ENCODE results near the gene RPS27A.
"Not testable (repeated sequence)": the region's sequence is repeated elsewhere in the genome, so short reads cannot be mapped to it uniquely, and the experiment has no call there.

Gene RPS27A

DNA sequence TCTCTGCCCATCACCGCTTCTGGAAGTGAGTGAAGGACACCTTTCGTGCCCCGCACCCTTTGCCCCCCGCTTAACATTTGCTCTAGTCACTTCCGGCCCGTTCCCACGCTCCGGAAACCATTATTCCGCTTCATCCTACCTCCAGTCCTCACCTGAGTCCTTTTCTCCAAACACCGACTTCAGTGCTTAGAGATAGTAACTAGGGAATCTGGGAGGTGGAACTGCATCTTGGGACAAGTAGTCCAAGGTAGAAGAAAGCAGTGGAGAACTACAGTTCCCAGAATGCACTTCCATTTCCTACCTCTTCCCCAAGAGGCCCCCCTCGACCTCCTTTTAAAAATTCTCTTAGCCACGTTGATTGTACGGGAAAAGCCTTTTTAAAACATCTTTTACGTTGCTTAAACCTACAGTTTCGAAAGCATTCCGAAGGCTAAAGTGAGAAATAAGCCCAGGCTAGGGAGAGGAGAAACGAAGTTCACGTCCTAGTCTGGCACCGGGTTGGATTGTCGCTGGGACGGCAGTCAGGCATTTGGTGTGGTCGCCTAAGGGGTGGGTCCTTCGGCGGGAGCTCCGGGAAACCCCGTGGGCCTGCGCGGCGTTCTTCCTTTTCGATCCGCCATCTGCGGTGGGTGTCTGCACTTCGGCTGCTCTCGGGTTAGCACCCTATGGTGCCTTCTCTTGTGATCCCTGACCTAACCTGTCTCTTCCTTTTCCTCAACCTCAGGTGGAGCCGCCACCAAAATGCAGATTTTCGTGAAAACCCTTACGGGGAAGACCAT, at the start of gene RPS27A, which contains the start of gene CLHC1:
Gene RPS27A, plus strand, starts transcription at position 605 of the 779 bp plus-strand sequence. Its CDS starts 137 bp downstream, at position 742.
Gene CLHC1, minus strand, starts transcription at position 210 of the 779 bp plus-strand sequence. CDS start 9,882 bp downstream, outside the sequence.
- peak within 1 kb of the TSS; percentile 100 for H3K4me3 Mint-ChIP-seq
- no peaks in the 10 kb centered on the region for H3K27me3 Mint-ChIP-seq (ENCODE audit: low read depth)
- H3K4me1 Mint-ChIP-seq (ENCODE audit: low read depth): peaks cover 48% of the 10 kb centered on the region
- H3K27ac Mint-ChIP-seq: peak within 1 kb of the TSS; percentile 95
- H3K9me3 Mint-ChIP-seq: no peaks in the 10 kb centered on the region
- peaks cover 63% of the 10 kb centered on the region for H3K36me3 Mint-ChIP-seq (ENCODE audit: low read depth)

DNA sequence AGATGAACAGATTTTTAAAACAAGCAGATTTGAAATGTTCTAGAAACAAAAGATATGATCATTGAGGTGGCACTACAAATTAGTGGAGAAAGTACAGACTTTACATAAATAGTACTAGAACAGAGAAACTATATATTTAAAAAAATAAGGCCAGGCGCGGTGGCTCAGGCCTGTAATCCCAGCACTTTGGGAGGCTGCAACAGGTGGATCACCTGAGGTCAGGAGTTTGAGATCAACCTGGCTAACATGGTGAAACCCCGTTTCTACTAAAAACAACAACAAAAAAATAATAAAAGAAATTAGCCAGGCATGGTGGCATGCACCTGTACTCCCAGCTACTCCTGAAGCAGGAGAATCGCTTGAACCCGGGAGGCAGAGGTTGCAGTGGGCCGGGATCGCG, 45.7 kb upstream of the RPS27A start:
- not testable (repeated sequence) for H3K36me3 Mint-ChIP-seq (ENCODE audit: low read depth); H3K27me3 Mint-ChIP-seq (ENCODE audit: low read depth); H3K9me3 Mint-ChIP-seq; H3K4me1 Mint-ChIP-seq (ENCODE audit: low read depth); H3K4me3 Mint-ChIP-seq; H3K27ac Mint-ChIP-seq

DNA sequence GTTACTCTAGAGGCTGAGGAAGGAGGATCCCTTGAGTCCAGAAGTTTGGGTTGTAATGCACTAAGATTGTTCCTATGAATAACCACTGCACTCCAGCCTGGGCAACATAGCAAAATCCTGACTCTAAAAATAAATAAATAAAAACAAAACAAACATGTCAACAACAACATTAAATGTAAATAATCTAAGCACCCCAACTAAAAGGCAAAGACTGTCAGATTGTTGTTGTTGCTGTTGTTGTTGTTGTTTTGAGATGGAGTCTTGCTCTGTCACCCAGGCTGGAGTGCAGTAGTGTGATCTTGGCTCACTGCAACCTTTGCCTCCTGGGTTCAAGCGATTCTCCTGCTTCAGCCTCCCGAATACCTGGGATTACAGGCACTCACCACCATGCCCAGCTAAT, 40.6 kb upstream of the RPS27A start:
- H3K27me3 Mint-ChIP-seq (ENCODE audit: low read depth); H3K4me1 Mint-ChIP-seq (ENCODE audit: low read depth); H3K27ac Mint-ChIP-seq; H3K4me3 Mint-ChIP-seq; H3K9me3 Mint-ChIP-seq: not testable (repeated sequence)
- H3K36me3 Mint-ChIP-seq (ENCODE audit: low read depth): peaks cover 13% of the 10 kb centered on the region

DNA sequence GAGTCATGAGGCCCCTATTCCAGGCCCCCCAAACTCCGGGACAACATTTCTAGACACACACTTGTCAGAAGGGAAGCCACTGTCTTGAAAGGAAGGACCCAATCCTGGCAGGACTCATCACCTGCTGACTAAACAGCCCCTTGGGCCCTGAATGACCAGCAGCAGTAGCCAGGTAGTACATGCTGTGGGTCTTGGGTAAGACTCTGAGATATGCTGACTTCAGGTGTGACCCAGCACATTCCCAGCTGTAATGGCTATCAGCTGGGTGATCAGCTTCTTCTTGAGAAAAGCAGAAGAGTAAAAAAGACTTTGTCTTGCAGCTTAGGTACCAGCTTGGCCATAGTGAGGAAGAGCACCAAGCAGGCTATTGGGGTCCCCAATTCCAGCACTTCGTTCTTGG, 36.0 kb upstream of the RPS27A start:
- Mint-ChIP-seq H3K4me1 (ENCODE audit: low read depth) (no peaks in the 10 kb centered on the region), H3K4me3 (no peak overlapping the region), H3K9me3 (peaks cover 20% of the 10 kb centered on the region), H3K36me3 (ENCODE audit: low read depth) (peaks cover 33% of the 10 kb centered on the region), H3K27me3 (ENCODE audit: low read depth) (no peaks in the 10 kb centered on the region), H3K27ac (no peak overlapping the region)

DNA sequence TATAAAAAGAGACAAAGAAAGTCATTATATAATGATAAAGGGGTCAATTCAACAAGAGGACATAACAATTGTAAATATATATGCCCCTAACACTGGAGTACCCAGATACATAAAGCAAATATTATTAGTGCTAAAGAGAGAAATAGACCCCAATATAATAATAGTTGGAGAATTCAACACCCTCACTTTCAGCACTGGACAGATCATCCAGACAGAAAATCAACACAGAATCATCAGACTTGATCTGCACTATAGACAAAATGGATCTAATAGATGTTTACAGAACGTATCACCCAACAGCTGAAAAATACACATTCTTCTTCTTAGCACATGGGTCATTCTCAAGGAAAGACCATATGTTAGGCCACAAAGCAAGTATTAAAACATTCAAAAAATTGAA, 32.1 kb upstream of the RPS27A start:
- H3K9me3 Mint-ChIP-seq: peaks cover 31% of the 10 kb centered on the region
- no peak overlapping the region for H3K27ac Mint-ChIP-seq
- peaks cover 47% of the 10 kb centered on the region for H3K36me3 Mint-ChIP-seq (ENCODE audit: low read depth)
- no peak overlapping the region for H3K4me3 Mint-ChIP-seq
- no peaks in the 10 kb centered on the region for H3K4me1 Mint-ChIP-seq (ENCODE audit: low read depth)
- H3K27me3 Mint-ChIP-seq (ENCODE audit: low read depth): no peaks in the 10 kb centered on the region

DNA sequence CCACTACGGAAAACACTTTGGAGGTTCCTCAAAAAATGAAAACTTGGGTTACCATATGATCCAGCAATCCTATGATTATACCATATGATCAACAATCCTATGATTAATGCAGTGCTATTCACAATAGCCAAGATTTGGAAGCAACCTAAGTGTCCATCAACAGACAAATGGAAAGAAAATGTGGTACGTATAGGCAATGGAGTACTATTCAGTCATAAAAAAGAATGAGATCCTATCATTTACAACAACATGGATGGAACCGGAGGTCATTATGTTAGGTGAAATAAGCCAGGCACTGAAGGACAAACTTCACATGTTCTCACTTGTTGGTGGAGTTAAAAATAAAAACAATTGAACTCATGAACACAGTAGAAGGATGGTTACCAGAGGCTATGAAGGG, 28.0 kb upstream of the RPS27A start:
- Mint-ChIP-seq H3K4me3 (no peak overlapping the region), H3K4me1 (ENCODE audit: low read depth) (no peaks in the 10 kb centered on the region), H3K9me3 (peaks cover 29% of the 10 kb centered on the region), H3K27me3 (ENCODE audit: low read depth) (no peaks in the 10 kb centered on the region), H3K36me3 (ENCODE audit: low read depth) (peaks cover 30% of the 10 kb centered on the region), H3K27ac (no peak overlapping the region)

DNA sequence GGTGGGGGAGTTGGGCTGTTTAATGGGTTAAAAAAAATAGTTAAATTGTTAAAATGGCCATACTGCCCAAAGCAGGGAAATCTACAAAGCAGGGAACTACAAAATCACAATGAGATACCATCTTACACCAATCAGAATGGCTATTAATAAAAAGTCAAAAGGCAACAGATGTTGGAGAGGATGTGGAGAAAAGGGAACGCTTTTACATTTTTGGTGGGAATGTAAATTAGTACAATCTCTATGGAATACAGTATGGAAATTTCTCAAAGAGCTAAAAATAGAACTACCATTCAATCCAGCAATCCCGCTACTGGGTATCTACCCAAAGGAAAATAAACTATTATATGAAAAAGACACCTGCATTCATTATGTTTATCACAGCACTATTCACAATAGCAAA, 27.5 kb upstream of the RPS27A start:
- Mint-ChIP-seq H3K27me3 (ENCODE audit: low read depth) (no peaks in the 10 kb centered on the region), H3K36me3 (ENCODE audit: low read depth) (peaks cover 29% of the 10 kb centered on the region), H3K9me3 (peaks cover 26% of the 10 kb centered on the region), H3K27ac (no peak overlapping the region), H3K4me1 (ENCODE audit: low read depth) (no peaks in the 10 kb centered on the region), H3K4me3 (no peak overlapping the region)

DNA sequence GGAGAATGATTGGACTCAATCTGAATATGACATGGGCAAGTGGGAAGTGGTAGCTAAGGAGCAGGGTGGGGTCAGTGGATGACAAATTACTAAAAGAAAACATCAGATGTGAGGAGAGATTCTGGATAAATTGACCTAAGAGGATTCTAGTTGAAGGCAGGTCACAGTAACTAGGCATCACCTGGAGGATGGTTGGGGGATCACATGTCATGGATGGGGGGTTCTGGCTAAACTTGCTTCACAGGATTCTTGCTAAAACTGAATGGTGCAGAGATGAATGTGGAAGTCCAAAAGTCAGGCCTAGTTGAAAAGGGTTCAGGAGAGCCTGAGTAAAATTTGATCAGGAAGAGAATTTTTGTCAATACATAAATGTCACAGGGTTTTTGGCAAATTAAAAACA, 18.7 kb upstream of the RPS27A start:
- Mint-ChIP-seq H3K4me1 (ENCODE audit: low read depth) (no peaks in the 10 kb centered on the region), H3K27me3 (ENCODE audit: low read depth) (no peaks in the 10 kb centered on the region), H3K27ac (no peak overlapping the region), H3K36me3 (ENCODE audit: low read depth) (no peaks in the 10 kb centered on the region), H3K9me3 (no peaks in the 10 kb centered on the region), H3K4me3 (no peak overlapping the region)

DNA sequence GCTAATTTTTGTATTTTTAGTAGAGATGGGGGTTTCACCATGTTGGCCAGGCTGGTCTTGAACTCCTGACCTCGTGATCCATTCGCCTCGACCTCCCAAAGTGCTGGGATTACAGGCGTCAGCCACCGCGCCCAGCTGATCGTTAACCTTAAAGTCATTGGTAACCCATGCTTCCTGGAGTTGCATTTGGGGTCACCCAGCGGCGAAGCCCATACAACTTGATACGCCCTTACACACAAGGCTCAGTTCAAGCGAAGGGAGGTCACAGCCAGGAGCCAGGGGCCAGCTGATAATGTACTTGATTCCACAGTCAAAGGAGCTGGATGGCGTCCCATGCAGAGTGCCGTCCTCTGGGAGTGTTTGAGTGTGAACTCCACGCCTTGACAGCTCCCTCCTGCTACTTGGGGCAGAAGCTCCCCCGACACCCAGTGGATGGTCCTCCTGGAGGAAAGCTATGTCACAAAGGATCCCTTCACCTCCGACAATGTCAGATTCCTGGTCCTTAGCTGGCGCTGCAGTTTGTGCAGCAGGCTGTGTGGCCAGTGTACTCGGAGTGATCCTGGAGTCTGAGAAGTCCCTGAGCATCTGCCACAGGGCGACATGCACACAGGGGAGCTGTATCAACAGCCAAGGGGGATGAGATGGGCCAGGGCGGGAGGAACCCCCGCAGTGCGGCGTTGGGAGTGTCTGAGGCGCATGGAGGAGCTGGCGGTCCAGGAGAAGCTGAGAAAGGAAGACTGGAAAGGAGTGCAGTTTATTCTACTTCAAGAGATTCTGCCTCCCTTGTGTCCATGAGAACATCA, 8.3 kb upstream of the RPS27A start:
- H3K4me3 Mint-ChIP-seq: peak overlapping the region; percentile 74
- no peaks in the 10 kb centered on the region for H3K27me3 Mint-ChIP-seq (ENCODE audit: low read depth)
- peaks cover 14% of the 10 kb centered on the region for H3K36me3 Mint-ChIP-seq (ENCODE audit: low read depth)
- peak overlapping the region; percentile 79 for H3K27ac Mint-ChIP-seq
- no peaks in the 10 kb centered on the region for H3K9me3 Mint-ChIP-seq
- peaks cover 31% of the 10 kb centered on the region for H3K4me1 Mint-ChIP-seq (ENCODE audit: low read depth)

DNA sequence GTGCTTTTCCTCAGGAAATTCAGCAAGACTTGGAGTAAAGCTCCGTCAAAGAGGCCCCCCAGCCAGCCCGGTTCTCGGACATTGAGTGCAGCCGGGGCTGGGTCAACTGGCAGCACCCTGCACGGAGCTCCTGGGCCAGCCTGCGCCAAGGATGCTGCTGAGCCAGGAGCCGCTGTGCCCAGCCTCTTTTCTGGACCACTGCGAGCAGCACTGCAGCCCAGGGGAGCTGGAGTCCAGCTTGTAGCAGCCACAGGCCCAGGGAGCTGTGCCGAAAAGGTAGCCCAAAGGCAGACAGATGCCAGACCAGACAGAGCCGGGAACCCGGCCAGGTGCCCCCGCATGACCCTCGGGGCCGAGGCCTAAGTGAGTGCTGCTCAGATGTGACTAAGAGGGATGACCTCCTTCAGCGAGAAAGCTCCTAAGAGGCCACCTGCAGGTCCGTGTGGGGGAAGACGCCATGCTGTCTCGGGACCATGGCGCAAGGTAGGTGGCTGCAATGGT, 7.7 kb upstream of the RPS27A start:
- Mint-ChIP-seq H3K27me3 (ENCODE audit: low read depth) (no peaks in the 10 kb centered on the region), H3K27ac (no peak overlapping the region), H3K4me3 (no peak overlapping the region), H3K9me3 (no peaks in the 10 kb centered on the region), H3K4me1 (ENCODE audit: low read depth) (peaks cover 36% of the 10 kb centered on the region), H3K36me3 (ENCODE audit: low read depth) (peaks cover 19% of the 10 kb centered on the region)

DNA sequence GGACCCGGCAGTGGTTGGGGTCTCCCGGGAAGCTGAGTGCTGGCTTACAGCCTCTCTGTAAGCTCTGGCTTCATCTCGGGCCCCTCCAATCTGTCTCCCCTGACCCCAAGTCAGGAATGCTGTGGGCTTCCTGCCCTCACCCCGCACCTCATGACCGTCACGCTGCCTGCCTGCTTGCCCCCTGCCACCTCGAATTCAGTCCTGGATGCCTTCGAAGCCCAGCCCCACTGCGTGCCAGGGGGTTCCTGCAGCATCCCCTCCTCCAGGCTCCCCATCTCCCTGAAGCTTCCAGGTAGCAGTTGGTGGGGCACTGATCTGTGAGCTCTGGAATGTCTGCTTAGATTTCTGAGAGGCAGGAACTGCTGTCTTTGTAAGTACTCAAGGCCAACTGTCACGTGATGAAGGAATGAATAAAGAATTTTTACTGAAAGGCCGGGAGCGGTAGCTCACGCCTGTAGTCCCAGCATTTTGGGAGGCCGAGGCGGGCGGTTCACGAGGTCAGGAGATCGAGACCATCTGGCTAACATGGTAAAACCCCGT, 6.9 kb upstream of the RPS27A start:
- H3K4me1 Mint-ChIP-seq (ENCODE audit: low read depth): peaks cover 43% of the 10 kb centered on the region
- no peak overlapping the region for H3K4me3 Mint-ChIP-seq
- H3K27me3 Mint-ChIP-seq (ENCODE audit: low read depth): no peaks in the 10 kb centered on the region
- H3K27ac Mint-ChIP-seq: no peak overlapping the region
- H3K36me3 Mint-ChIP-seq (ENCODE audit: low read depth): peaks cover 23% of the 10 kb centered on the region
- no peaks in the 10 kb centered on the region for H3K9me3 Mint-ChIP-seq

DNA sequence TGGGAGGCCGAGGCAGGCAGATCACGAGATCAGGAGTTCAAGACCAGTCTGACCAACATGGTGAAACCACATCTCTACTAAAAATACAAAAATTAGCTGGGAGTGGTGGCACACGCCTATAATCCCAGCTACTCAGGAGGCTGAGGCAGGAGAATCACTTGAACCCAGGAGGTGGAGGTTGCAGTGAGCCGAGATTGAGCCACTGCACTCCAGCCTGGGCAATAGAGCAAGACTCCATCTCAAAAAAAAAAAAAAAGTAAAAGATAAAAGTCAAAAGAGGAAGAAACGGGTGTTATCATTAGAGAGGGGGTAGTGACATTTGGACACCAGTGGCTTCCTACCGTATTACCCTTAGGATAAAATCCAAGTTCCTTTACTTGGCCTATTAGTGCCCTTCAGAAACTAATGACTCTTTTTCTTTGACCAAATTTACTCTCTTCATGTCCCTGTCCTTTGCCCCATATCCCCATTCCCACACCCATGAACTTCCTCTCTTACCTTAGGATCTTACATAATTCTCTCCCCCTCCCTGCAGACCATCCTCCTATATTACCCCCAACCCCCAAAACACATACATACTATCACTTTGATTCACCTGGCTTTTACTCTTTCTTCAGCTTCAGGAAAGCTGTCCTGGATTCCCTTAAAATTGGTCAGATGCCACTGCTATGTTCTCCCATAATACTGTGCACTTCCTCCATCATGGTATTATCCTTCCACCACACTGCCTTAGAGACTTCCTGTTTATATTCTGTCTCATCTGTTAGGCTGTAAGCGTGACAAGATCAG, 4.9 kb upstream of the RPS27A start:
- H3K9me3 Mint-ChIP-seq: not testable (repeated sequence)

DNA sequence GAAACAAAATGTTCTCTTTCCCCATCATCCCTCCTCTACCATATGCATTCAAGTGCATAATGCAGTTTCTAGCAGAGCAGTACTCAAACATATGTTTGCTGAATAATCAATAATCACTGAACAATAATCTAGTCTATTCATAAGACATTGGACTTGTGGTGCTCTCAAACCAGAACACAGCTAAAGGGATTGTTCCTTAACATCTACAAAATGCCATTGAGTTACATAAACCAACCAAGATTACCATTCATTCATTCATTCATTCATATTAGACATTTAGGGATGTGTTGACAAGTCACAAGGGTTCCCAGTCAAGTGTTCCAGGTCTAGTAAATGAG, 4.3 kb upstream of the RPS27A start:
- Mint-ChIP-seq H3K4me3 (peak overlapping the region; percentile 57), H3K36me3 (ENCODE audit: low read depth) (peaks cover 29% of the 10 kb centered on the region), H3K4me1 (ENCODE audit: low read depth) (peaks cover 33% of the 10 kb centered on the region), H3K27me3 (ENCODE audit: low read depth) (no peaks in the 10 kb centered on the region), H3K27ac (peak overlapping the region; percentile 56), H3K9me3 (no peaks in the 10 kb centered on the region)

More for the DNA sequence above, 4.9 kb upstream of the RPS27A start:
- not testable (repeated sequence) for H3K27me3 Mint-ChIP-seq (ENCODE audit: low read depth)
- peak overlapping the region; percentile 57 for H3K4me3 Mint-ChIP-seq
- H3K27ac Mint-ChIP-seq: peak overlapping the region; percentile 56
- H3K36me3 Mint-ChIP-seq (ENCODE audit: low read depth): peaks cover 24% of the 10 kb centered on the region
- H3K4me1 Mint-ChIP-seq (ENCODE audit: low read depth): peaks cover 34% of the 10 kb centered on the region

DNA sequence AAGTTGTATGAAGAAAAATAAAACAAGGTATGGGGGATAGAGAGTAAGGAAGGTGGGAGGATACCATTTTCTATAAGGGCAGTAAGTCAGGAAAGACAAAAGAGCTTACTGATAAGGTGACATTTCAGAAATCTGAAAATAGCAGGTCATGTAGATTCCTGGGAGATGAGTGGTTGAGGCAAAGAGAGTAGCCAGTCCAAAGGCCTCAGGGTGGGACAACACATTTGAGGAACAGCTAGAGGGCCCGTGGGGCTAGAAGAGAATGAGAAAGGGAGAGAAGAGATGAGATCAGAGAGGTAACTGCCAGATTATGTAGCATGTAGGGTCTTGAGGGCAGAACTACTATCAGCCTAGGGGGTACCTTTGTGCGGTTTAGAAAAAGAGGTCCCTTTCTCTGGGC, 3.3 kb upstream of the RPS27A start:
- Mint-ChIP-seq H3K4me1 (ENCODE audit: low read depth) (peaks cover 40% of the 10 kb centered on the region), H3K27ac (peak overlapping the region; percentile 27), H3K36me3 (ENCODE audit: low read depth) (peaks cover 38% of the 10 kb centered on the region), H3K27me3 (ENCODE audit: low read depth) (no peaks in the 10 kb centered on the region), H3K9me3 (no peaks in the 10 kb centered on the region), H3K4me3 (peak overlapping the region; percentile 16)
